Dendritic cell treated with granulocyte-macrophage colony-stimulating factor and Interleukin-4, amounts not matched to agents 40 ng/mL and 50 ng/mL, for 4 days (primary cell): ENCODE results near the gene CNDP2.

Source experiments
- H3K27ac Mint-ChIP-seq: one replicate; pipeline ENCODE4 v1.8.0; 2022; ENCODE audit warnings: mild to moderate bottlenecking, mixed read lengths
- H3K27me3 Mint-ChIP-seq: one replicate; pipeline ENCODE4 v1.8.0; 2022; ENCODE audit warnings: mild to moderate bottlenecking, mixed read lengths
- H3K36me3 Mint-ChIP-seq: one replicate; pipeline ENCODE4 v1.8.0; 2022; ENCODE audit warnings: low read depth, mixed read lengths
- H3K4me1 Mint-ChIP-seq: one replicate; pipeline ENCODE4 v1.8.0; 2022; ENCODE audit warnings: low read depth, mixed read lengths
- H3K4me3 Mint-ChIP-seq: one replicate; pipeline ENCODE4 v1.8.0; 2022; ENCODE audit warnings: mild to moderate bottlenecking, moderate library complexity, mixed read lengths
- H3K9me3 Mint-ChIP-seq: one replicate; pipeline ENCODE4 v1.8.0; 2022; ENCODE audit warnings: mixed read lengths
- intact Hi-C: fragments of 100-400 bp; cut with micrococcal nuclease; formaldehyde crosslinking; loops from one replicate; pipeline ENCODE4 v1.15.0; 2022

CNDP2 gene

DNA sequence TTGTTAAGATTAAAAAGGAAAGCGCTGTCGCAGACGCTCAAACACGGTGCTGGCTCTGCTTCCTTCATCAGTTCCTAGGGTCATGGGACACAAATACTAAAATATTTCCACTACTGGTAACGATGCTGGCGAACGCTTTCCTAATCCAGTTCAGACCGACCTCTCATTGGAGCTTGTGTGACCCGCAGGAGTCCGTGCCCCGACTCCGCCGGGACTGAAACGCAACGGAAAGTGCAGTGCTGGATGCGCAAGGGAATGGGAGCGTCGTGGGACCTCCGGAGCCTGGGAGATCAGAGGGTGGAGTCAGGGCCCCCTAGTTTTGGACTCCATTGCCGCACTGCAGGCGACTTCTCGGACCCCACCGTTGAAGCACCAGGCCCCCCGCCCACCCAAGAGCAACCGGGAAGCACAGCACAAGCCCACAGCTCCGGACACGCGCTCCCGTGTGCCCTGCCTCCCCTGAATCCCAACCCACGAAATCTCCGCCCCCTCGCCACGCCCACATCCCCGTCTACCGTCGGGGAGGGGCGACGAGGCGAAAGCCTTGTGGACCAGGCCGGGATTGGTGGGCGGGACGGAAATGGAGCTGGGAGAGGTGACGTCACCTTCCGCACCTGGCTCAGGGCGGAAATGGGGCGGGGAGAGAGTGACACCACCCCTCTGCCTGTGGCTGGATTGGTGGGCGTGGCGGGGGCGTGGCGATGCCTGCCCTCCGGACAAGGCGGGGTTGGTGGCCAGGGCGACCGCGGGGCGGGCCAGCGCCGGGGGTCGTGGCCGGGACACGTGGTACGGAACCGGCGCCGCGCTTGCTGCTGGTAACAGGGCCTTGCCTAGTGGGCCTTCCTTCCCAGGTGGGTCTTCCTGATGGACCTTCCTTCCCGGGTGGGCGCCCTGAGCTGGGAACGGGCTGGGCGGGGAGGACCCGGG lies at the start of gene CNDP2:
Gene CNDP2 (plus strand): TSS at position 783 of the 927 bp plus-strand sequence. CDS start 3,611 bp downstream, outside the sequence.
- H3K27me3 Mint-ChIP-seq = no peaks in the 10 kb centered on the region
- peaks cover 30% of the 10 kb centered on the region for H3K4me1 Mint-ChIP-seq
- peaks cover 20% of the 10 kb centered on the region for H3K36me3 Mint-ChIP-seq
- intact Hi-C loops = loop anchor here (10.0 kb wide), 1 partner anchor 59 kb away; no protein-coding TSS in a partner anchor
- no peaks in the 10 kb centered on the region for H3K9me3 Mint-ChIP-seq
- peak within 1 kb of the TSS; percentile 94 for H3K27ac Mint-ChIP-seq
- H3K4me3 Mint-ChIP-seq = peak within 1 kb of the TSS; percentile 81

DNA sequence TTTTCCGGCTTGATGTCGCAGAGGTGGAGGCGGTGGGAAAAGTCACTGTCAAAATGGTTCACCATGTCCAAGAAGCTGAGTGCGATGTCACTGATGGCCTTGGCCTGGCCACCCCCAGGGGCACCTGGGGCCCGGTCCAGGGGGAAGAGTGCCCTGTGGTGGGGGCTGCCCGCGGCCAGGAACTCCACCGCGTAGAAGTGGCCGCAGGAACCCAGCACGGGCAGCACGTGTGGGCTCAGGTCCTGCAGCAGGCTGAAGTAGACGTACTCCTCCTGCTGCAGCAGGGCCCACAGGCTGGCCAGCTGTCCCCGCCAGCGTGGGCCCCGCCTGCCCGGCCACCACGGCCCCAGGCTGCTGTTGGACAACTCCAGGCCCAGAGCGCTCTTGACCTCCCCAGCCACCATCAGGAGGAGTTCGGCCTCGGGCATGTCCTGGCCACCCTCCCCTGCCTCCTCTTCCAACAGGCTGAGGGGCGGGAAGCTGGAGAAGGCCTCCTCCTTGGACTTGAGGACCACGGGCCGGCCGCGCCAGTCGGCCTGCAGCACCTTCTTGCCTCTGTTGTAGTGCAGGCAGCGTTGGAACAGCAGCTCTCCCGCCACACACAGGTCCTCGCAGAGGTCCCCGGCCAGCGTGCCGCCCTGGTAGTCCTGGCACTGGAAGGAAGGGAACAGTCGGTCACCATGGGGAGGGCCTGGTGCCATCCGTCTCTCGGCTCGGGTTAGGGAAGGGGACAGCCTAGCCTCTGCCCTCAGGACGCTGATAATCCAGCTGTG lies 49.3 kb upstream of the CNDP2 start:
- Mint-ChIP-seq H3K4me1 (peaks cover 7% of the 10 kb centered on the region), H3K36me3 (no peaks in the 10 kb centered on the region), H3K27ac (no peak overlapping the region), H3K9me3 (no peaks in the 10 kb centered on the region), H3K4me3 (no peak overlapping the region), H3K27me3 (peaks cover 6% of the 10 kb centered on the region)
- intact Hi-C loops = no loop called here

DNA sequence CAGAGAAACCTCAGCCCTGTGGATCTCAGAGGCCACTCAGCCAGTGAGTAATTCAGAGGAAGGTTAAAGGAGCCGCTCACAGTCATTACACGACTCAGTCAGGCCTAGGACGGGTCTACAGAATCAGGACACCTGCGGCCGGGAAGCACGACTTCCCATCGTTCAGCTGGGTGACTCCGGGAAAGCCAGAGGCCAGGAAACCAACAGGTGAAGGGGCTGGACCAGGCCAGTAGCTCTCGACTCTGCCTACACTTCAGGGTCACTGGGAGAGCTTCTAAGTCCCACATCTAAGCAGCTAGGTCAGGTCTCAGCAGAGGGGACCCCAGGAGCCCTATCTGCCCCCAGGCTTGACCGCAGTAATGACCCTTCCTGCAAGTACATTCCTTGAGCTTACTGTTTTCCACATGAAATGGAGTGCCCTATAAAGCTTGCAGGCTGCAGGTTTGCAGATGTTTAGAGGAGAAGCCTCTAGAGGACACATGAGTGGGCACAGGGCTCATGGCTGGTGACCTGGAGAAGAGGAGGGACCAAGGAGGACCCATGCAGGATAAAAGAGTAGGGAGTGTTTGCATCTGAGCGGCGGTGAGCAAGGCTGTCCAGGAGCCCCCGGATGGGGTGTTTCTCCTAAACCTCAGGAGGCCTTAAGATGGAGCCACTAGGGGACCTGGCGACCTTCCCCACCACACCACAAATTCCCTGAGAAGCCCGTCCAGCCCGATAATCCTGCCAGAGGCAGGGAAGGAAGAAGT lies 48.6 kb upstream of the CNDP2 start:
- H3K27ac Mint-ChIP-seq = no peak overlapping the region

DNA sequence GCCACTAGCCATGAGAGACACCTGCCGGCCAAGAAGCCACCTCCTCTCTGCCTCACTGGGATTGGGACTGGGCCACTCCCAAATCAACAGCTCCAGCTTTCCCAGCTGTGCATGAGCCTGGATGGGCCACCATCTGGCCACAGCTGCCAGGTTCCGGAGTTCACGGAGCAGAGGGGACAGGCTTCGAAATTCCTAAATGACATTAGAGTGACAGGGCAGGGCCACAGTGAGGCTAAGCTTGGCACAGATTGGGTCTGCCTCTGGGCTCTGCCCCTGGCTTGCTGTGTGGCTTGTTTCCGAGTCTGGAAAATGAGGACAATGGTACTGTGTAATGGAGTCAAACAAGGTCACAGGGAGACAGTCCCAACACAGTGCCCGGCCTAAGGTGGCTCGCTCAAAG lies 45.5 kb upstream of the CNDP2 start:
- H3K4me3 Mint-ChIP-seq = no peak overlapping the region
- peaks cover 28% of the 10 kb centered on the region for H3K27me3 Mint-ChIP-seq
- H3K36me3 Mint-ChIP-seq = no peaks in the 10 kb centered on the region
- no peaks in the 10 kb centered on the region for H3K4me1 Mint-ChIP-seq
- intact Hi-C loops = no loop called here
- H3K9me3 Mint-ChIP-seq = no peaks in the 10 kb centered on the region
- no peak overlapping the region for H3K27ac Mint-ChIP-seq

More for the DNA sequence above, 48.6 kb upstream of the CNDP2 start:
- peaks cover 7% of the 10 kb centered on the region for H3K4me1 Mint-ChIP-seq
- H3K9me3 Mint-ChIP-seq = no peaks in the 10 kb centered on the region
- intact Hi-C loops = no loop called here
- H3K36me3 Mint-ChIP-seq = no peaks in the 10 kb centered on the region
- H3K4me3 Mint-ChIP-seq = no peak overlapping the region
- peaks cover 6% of the 10 kb centered on the region for H3K27me3 Mint-ChIP-seq

DNA sequence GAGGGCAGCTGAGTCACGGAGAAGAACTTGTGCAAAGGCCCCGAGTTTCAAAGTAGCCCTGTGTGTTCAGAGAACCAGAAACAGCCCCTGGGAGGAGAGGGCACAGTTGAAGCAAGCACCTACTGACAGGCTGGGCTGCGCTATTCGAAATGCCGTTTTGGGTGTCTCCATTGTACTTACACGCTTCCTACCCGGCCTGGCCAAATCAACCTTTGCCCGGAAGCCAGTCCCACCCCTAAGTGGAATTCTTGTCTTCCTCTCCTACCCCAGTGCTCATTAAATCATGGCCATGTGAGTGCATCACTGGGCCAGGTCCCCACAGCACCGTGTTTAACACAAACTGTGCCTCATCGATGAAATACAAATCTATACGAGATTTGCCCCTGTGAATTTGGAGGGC lies 45.0 kb upstream of the CNDP2 start:
- H3K4me3 Mint-ChIP-seq = no peak overlapping the region
- no peak overlapping the region for H3K27ac Mint-ChIP-seq
- intact Hi-C loops = no loop called here
- H3K27me3 Mint-ChIP-seq = peaks cover 31% of the 10 kb centered on the region
- peaks cover 2% of the 10 kb centered on the region for H3K4me1 Mint-ChIP-seq
- no peaks in the 10 kb centered on the region for H3K36me3 Mint-ChIP-seq
- no peaks in the 10 kb centered on the region for H3K9me3 Mint-ChIP-seq

DNA sequence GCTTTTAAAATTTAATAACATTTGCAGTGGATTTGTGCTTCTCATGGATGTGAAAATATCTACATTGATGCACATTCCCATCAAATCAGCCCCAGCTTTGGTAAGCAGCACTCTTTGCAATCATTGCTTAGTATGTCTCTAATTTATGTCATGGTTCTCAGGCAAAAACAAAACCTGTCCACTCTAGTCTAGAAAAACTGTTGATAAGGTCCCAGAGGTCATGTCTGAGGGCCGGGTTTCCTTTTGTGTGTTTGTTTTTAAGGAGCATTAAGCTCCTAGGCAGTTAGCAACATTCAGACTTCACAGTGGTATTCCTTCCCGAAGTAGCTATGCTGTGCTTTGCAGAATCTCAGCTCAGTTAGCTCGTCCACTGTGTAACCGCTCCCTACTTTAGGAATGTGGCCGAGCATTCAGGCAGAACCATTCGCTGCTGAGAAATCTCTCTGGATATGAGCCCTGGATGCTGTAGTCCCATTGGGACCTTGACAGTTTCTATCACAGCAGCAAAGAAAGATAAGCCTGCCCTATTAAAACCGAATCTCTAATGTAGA lies 43.1 kb upstream of the CNDP2 start:
- intact Hi-C loops = no loop called here
- H3K27me3 Mint-ChIP-seq = peaks cover 46% of the 10 kb centered on the region
- H3K4me3 Mint-ChIP-seq = no peak overlapping the region
- H3K9me3 Mint-ChIP-seq = no peaks in the 10 kb centered on the region
- H3K4me1 Mint-ChIP-seq = peaks cover 15% of the 10 kb centered on the region
- no peak overlapping the region for H3K27ac Mint-ChIP-seq
- H3K36me3 Mint-ChIP-seq = no peaks in the 10 kb centered on the region

DNA sequence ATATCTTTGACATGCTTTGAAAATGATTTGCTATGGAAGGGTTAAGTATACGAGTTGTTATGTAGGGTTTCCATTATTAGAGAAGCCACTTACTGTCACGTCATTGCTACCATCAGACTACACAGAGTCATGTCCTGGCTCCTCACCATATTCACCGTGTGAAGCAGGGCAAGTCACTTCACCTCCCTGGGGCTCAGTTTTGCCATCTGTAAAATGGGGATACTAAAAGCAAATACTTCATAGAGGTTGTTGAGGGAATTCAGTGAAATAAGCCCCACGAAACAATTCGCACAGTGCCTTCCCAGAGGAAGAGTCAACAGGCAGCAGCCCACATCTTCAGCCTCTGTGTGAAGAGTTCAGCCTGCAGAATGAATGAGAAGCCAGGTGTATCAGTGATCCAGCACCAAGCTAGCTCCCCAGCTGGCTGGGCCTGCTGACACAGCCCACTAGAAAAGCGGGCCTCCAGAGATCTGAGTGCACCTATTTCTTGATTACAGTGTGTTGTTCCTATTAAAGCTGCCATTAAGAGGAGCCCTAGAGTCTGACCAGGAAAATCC lies 42.4 kb upstream of the CNDP2 start:
- Mint-ChIP-seq H3K36me3 (no peaks in the 10 kb centered on the region), H3K4me3 (no peak overlapping the region), H3K9me3 (no peaks in the 10 kb centered on the region), H3K27me3 (peaks cover 52% of the 10 kb centered on the region), H3K27ac (no peak overlapping the region), H3K4me1 (peaks cover 18% of the 10 kb centered on the region)
- intact Hi-C loops = no loop called here

DNA sequence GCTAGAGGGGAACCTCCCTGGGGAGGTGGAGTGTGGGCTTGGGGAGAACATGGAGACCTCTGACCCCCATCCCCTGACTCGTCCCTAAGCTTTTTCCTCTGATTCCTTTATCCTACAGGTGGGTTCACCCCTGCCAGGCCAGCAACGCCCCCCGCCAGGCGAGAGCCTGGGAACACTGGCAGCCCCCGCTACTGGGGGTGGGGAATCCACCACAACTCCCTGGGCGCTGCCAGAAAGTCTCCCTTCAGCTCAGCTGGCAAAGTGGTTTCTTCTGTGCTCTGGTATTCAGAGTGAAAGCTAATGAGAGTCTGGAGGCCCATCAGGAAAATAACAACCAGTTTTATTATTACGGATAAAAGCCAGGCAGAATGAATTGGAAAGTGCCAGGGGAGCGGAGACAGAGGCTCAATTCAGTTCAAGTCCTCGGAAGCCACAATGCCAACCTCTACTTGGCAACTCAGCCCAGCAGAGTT lies 41.8 kb upstream of the CNDP2 start:
- no peaks in the 10 kb centered on the region for H3K9me3 Mint-ChIP-seq
- peaks cover 55% of the 10 kb centered on the region for H3K27me3 Mint-ChIP-seq
- H3K4me3 Mint-ChIP-seq = no peak overlapping the region
- H3K36me3 Mint-ChIP-seq = no peaks in the 10 kb centered on the region
- intact Hi-C loops = no loop called here
- H3K27ac Mint-ChIP-seq = no peak overlapping the region
- H3K4me1 Mint-ChIP-seq = peaks cover 18% of the 10 kb centered on the region

DNA sequence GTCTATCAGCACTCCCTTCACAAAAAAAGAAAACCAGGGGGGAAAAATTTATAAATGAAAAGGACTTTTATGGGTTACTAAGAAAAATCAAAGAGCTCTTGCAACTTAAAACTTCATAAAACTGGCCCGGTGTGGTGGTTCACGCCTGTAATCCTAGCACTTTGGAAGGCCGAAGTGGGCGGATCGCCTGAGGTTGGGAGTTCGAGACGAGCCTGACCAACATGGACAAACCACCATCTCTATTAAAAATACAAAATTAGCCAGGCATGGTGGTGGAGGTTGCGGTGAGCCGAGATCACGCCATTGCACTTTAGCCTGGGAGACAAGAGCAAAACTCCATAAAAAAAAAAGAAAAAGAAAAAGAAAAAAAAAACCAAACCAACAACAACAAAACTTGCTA lies 40.8 kb upstream of the CNDP2 start:
- intact Hi-C loops = no loop called here
- peaks cover 18% of the 10 kb centered on the region for H3K4me1 Mint-ChIP-seq
- no peak overlapping the region for H3K4me3 Mint-ChIP-seq
- H3K9me3 Mint-ChIP-seq = no peaks in the 10 kb centered on the region
- no peaks in the 10 kb centered on the region for H3K36me3 Mint-ChIP-seq
- no peak overlapping the region for H3K27ac Mint-ChIP-seq
- peaks cover 66% of the 10 kb centered on the region for H3K27me3 Mint-ChIP-seq

DNA sequence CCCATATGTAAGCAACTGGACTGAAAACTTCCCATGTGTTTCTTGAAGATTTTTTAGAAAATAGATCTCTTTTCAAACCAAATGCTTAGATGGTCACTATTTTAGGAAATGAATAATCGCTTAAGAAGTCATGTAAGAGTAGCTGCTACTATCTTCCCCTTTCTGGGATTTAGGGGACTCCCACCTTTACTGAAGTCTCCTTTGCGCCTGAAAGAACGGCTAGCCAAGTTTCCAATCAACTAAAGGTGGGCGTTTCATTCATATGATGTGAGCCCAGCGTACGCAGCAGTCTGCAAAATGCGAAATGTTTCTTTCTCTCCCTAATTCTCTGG lies 40.2 kb upstream of the CNDP2 start:
- Mint-ChIP-seq H3K9me3 (no peaks in the 10 kb centered on the region), H3K4me3 (no peak overlapping the region), H3K36me3 (no peaks in the 10 kb centered on the region), H3K27ac (no peak overlapping the region), H3K27me3 (peaks cover 63% of the 10 kb centered on the region), H3K4me1 (peaks cover 18% of the 10 kb centered on the region)
- intact Hi-C loops = no loop called here

DNA sequence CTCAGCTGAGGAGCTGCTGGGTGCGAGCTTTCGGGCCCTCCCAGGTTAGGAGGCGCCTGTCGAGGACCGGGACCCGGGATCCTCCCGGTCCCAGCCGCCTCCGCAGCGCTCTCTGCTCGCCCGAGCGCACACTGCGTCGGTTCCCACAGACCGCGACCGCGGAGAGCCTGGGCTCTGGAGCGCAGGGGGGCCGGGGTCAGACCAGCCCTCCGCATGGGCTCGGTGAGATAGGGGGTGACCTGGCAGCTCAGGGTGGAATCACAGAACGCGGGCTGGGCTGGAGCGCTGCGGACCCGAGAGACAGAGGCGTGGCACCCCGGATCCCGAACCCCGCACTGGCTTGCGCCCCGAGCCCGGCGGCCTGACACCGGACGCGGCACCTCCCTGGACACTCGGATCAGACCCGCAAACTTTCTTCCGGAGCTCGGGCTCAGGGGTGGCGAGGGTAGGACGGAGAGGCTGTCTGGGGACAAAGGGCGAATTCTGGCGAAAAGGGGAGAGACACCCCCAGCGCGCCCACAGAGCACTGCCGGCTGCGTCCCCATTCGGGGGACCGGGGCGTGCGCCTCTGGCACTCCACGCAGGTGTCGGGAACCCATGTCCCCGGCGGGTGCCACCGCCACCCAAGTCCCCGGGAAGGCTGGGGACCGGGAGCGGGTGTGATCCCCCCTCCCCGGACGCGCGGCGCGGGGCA lies 39.7 kb upstream of the CNDP2 start:
- intact Hi-C loops = no loop called here
- H3K4me1 Mint-ChIP-seq = peaks cover 18% of the 10 kb centered on the region
- H3K27me3 Mint-ChIP-seq = peaks cover 64% of the 10 kb centered on the region
- H3K4me3 Mint-ChIP-seq = no peak overlapping the region
- H3K9me3 Mint-ChIP-seq = no peaks in the 10 kb centered on the region
- H3K36me3 Mint-ChIP-seq = no peaks in the 10 kb centered on the region
- H3K27ac Mint-ChIP-seq = no peak overlapping the region

DNA sequence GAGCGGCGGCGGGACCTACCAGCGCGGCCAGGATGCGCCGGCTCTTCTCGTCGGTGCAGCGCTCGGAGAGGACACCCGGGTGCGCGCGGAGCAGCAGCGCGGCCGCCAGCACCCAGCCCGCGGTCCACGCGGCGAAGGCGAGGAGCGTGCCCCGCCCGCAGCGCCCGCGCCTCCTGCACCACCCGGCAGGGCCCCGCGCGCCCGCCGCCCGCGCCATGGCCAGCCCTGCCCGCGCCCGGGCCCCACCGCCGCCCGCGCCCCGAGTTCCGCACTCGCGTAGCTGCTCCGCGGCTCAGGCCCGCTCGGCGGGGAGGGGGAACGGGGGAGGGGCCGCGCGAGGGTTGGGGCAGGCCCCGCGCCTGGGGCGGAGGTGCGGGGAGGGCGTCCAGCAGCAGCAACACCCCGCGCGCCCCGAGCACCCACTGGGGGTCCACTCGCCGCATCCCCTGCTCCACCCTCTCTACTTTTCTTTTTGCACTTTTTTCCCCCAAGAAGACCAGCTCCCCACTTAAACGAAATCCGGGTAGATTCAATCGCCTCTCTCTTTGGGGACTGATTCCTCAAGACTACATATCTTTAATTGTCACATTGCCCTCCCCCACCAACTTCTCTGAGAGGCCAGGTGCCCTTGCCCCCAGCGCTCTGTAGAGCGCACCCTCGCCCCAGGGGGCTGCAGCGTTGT lies 39.0 kb upstream of the CNDP2 start, which contains the start of gene DIPK1C:
Gene DIPK1C (minus strand): TSS at position 266 of the 682 bp plus-strand sequence. CDS start 49 bp downstream, at position 217.
- H3K9me3 Mint-ChIP-seq = no peaks in the 10 kb centered on the region
- intact Hi-C loops = no loop called here
- H3K4me1 Mint-ChIP-seq = peaks cover 18% of the 10 kb centered on the region
- H3K27ac Mint-ChIP-seq = no peak within 1 kb of the TSS
- no peak within 1 kb of the TSS for H3K4me3 Mint-ChIP-seq
- peaks cover 64% of the 10 kb centered on the region for H3K27me3 Mint-ChIP-seq
- no peaks in the 10 kb centered on the region for H3K36me3 Mint-ChIP-seq
